Stimulated activated CD4-positive, alpha-beta T cell treated with anti-CD3 and anti-CD28 coated beads, Interleukin-15, amount 100 ng/mL, for 48 hours (primary cell): ENCODE data around the gene FTCD.
"Not testable (repeated sequence)": the region's sequence is repeated elsewhere in the genome, so short reads cannot be mapped to it uniquely, and the experiment has no call there.

ENCODE experiments used
- DNase-seq, 2 donors: peaks; one replicate each; pipeline ENCODE4 v3.0.0-alpha.2; 2020; ENCODE audit warnings: low read depth in 2 of 2

The FTCD gene

GRCh38 chr21:46171996-46172862 is 16.9 kb upstream of the FTCD start:
- no peak for DNase-seq

- no peak for DNase-seq
Observed at GRCh38 chr21:46171585-46171984, 16.2 kb upstream of the FTCD start.

- DNase-seq: not testable (repeated sequence)
Observed at GRCh38 chr21:46170436-46171193, 15.2 kb upstream of the FTCD start.

GRCh38 chr21:46168659-46169386 is 13.4 kb upstream of the FTCD start:
- DNase-seq: no peak

GRCh38 chr21:46168238-46168637 is 12.9 kb upstream of the FTCD start:
- no peak for DNase-seq

- DNase-seq: no peak
Observed at GRCh38 chr21:46165098-46165497, 9.7 kb upstream of the FTCD start.

GRCh38 chr21:46163380-46163779 is 8.0 kb upstream of the FTCD start:
- DNase-seq: no peak

- DNase-seq: no peak
Observed at GRCh38 chr21:46161633-46162592, 6.5 kb upstream of the FTCD start.

GRCh38 chr21:46160907-46161632 is 5.7 kb upstream of the FTCD start:
- no peak for DNase-seq

- no peak for DNase-seq
Observed at GRCh38 chr21:46160657-46160906, 5.2 kb upstream of the FTCD start.

- no peak for DNase-seq
Observed at GRCh38 chr21:46159841-46160656, 4.7 kb upstream of the FTCD start.

- no peak for DNase-seq
Observed at GRCh38 chr21:46159390-46159789, 4.0 kb upstream of the FTCD start.

- no peak for DNase-seq
Observed at GRCh38 chr21:46158666-46159300, 3.4 kb upstream of the FTCD start.

GRCh38 chr21:46157987-46158451 is 2.6 kb upstream of the FTCD start:
- DNase-seq: no peak

GRCh38 chr21:46157396-46157986 is 2.1 kb upstream of the FTCD start:
- no peak for DNase-seq

- no peak for DNase-seq
Observed at GRCh38 chr21:46156678-46157077, 1.3 kb upstream of the FTCD start.

GRCh38 chr21:46156378-46156645 is 933 bp upstream of the FTCD start:
- no peak for DNase-seq

- no peak for DNase-seq
Observed at GRCh38 chr21:46154955-46155513, 345 bp downstream of the FTCD start.
